Osteocyte (in vitro differentiated cells): Measurements from ENCODE around the gene DYNC1LI2. TPM values are rescaled to one million over a fixed set of nuclear protein-coding genes. Genes with fewer than 3 reads are reported as not detected.
"Not testable (repeated sequence)": the region's sequence is repeated elsewhere in the genome, so short reads cannot be mapped to it uniquely, and the experiment has no call there.

Source experiments
- DNase-seq: peaks from one replicate; pipeline ENCODE4 v3.0.0; 2021; ENCODE audit warnings: mixed read lengths; ENCODE audit not compliant: unreplicated experiment; ENCODE audit errors: extremely low spot score
- H3K27ac Mint-ChIP-seq: one replicate; pipeline ENCODE4 v1.8.0; 2021; ENCODE audit warnings: mild to moderate bottlenecking, mixed read lengths; ENCODE audit not compliant: unreplicated experiment
- H3K27me3 Mint-ChIP-seq: one replicate; pipeline ENCODE4 v1.8.0; 2021; ENCODE audit warnings: mixed read lengths; ENCODE audit not compliant: unreplicated experiment
- H3K36me3 Mint-ChIP-seq: one replicate; pipeline ENCODE4 v1.8.0; 2021; ENCODE audit warnings: mixed read lengths; ENCODE audit not compliant: unreplicated experiment
- H3K4me1 Mint-ChIP-seq: one replicate; pipeline ENCODE4 v1.8.0; 2021; ENCODE audit warnings: mixed read lengths; ENCODE audit not compliant: unreplicated experiment
- H3K4me3 Mint-ChIP-seq: one replicate; pipeline ENCODE4 v1.8.0; 2021; ENCODE audit warnings: mild to moderate bottlenecking, moderate library complexity, mixed read lengths; ENCODE audit not compliant: unreplicated experiment
- H3K9me3 Mint-ChIP-seq: one replicate; pipeline ENCODE4 v1.8.0; 2021; ENCODE audit warnings: mixed read lengths; ENCODE audit not compliant: unreplicated experiment
- CTCF ChIP-seq: fragments of 200-600 bp; sonication (generic); IDR thresholded peaks from 2 replicates; pipeline ENCODE4 v1.5.0; 2021; ENCODE audit warnings: antibody characterized with exemption, mild to moderate bottlenecking, moderate library complexity
- total RNA-seq: library from RNA; stranded (reverse); gene quantifications from 2 replicates; pipeline ENCODE4 v1.2.1, GENCODE V29; 2021

The DYNC1LI2 gene
- total RNA-seq, 1 donor from 2014 or later = 151 TPM

- H3K27ac Mint-ChIP-seq = no peak overlapping the region
- TF ChIP-seq CTCF = no peak
Measured at GRCh38 chr16:66689282-66689681, 62.1 kb downstream of the DYNC1LI2 start.

GRCh38 chr16:66687906-66688625, 63.3 kb downstream of the DYNC1LI2 start:
- peaks cover 14% of the 10 kb centered on the region for H3K4me1 Mint-ChIP-seq
- DNase-seq = no peak
- H3K36me3 Mint-ChIP-seq = no peaks in the 10 kb centered on the region
- no peaks in the 10 kb centered on the region for H3K9me3 Mint-ChIP-seq
- H3K4me3 Mint-ChIP-seq = no peak overlapping the region
- no peaks in the 10 kb centered on the region for H3K27me3 Mint-ChIP-seq
- TF ChIP-seq CTCF = no peak
- no peak overlapping the region for H3K27ac Mint-ChIP-seq

More at GRCh38 chr16:66689282-66689681, 62.1 kb downstream of the DYNC1LI2 start:
- H3K4me1 Mint-ChIP-seq = peaks cover 11% of the 10 kb centered on the region
- no peaks in the 10 kb centered on the region for H3K36me3 Mint-ChIP-seq
- H3K4me3 Mint-ChIP-seq = no peak overlapping the region
- H3K9me3 Mint-ChIP-seq = no peaks in the 10 kb centered on the region
- no peak for DNase-seq
- no peaks in the 10 kb centered on the region for H3K27me3 Mint-ChIP-seq

- H3K27ac Mint-ChIP-seq, H3K36me3 Mint-ChIP-seq, H3K4me3 Mint-ChIP-seq, H3K27me3 Mint-ChIP-seq, DNase-seq, H3K9me3 Mint-ChIP-seq: not testable (repeated sequence)
- peaks cover 29% of the 10 kb centered on the region for H3K4me1 Mint-ChIP-seq
Measured at GRCh38 chr16:66685501-66686115, 65.8 kb downstream of the DYNC1LI2 start.

GRCh38 chr16:66682271-66682670, 69.1 kb downstream of the DYNC1LI2 start:
- DNase-seq = no peak
- peaks cover 2% of the 10 kb centered on the region for H3K36me3 Mint-ChIP-seq
- H3K9me3 Mint-ChIP-seq = no peaks in the 10 kb centered on the region
- no peak for TF ChIP-seq CTCF
- H3K27me3 Mint-ChIP-seq = no peaks in the 10 kb centered on the region
- no peak overlapping the region for H3K4me3 Mint-ChIP-seq
- peak overlapping the region; percentile 87 for H3K27ac Mint-ChIP-seq
- peaks cover 24% of the 10 kb centered on the region for H3K4me1 Mint-ChIP-seq

- no peak for DNase-seq
- no peak for TF ChIP-seq CTCF
- Mint-ChIP-seq H3K27ac (peak overlapping the region; percentile 87), H3K4me1 (peaks cover 24% of the 10 kb centered on the region), H3K36me3 (peaks cover 2% of the 10 kb centered on the region), H3K9me3 (no peaks in the 10 kb centered on the region), H3K27me3 (no peaks in the 10 kb centered on the region), H3K4me3 (no peak overlapping the region)
Measured at GRCh38 chr16:66681676-66682075, 69.7 kb downstream of the DYNC1LI2 start.
